ENCODE results near the gene RPS25.
"Not testable (repeated sequence)": the region's sequence is repeated elsewhere in the genome, so short reads cannot be mapped to it uniquely, and the experiment has no call there.

The RPS25 gene

GRCh38 chr11:119015054-119015611 lies 3.0 kb downstream of the RPS25 start:
- no peak for DNase-seq (ENCODE audit: low spot score)

GRCh38 chr11:119014209-119014924 lies 3.8 kb downstream of the RPS25 start:
- DNase-seq (ENCODE audit: low spot score): no peak

GRCh38 chr11:119012629-119013170 lies 5.4 kb downstream of the RPS25 start:
- no peak for DNase-seq (ENCODE audit: low spot score)

GRCh38 chr11:119011476-119012053 lies 6.6 kb downstream of the RPS25 start:
- no peak for DNase-seq (ENCODE audit: low spot score)

- DNase-seq (ENCODE audit: low spot score): no peak
Observed at GRCh38 chr11:119006656-119007055, 11.5 kb downstream of the RPS25 start.

GRCh38 chr11:119000906-119001305 lies 17.2 kb downstream of the RPS25 start:
- DNase-seq (ENCODE audit: low spot score): no peak

- DNase-seq (ENCODE audit: low spot score): no peak
Observed at GRCh38 chr11:118998822-118999221, 19.3 kb downstream of the RPS25 start.

- no peak for DNase-seq (ENCODE audit: low spot score)
Observed at GRCh38 chr11:118998388-118998717, 19.8 kb downstream of the RPS25 start.

- DNase-seq (ENCODE audit: low spot score): peak; percentile 97
Observed at GRCh38 chr11:118997627-118998387, 20.3 kb downstream of the RPS25 start, which contains the start of gene CENATAC. Gene CENATAC, plus strand, starts transcription at chr11:118998138. Its CDS starts 60 bp downstream, at chr11:118998198.

GRCh38 chr11:118996926-118997626 lies 21.1 kb downstream of the RPS25 start:
- no peak for DNase-seq (ENCODE audit: low spot score)

- not testable (repeated sequence) for DNase-seq (ENCODE audit: low spot score)
Observed at GRCh38 chr11:118991486-118992038, 26.6 kb downstream of the RPS25 start.

GRCh38 chr11:118988280-118988679 lies 29.9 kb downstream of the RPS25 start:
- DNase-seq (ENCODE audit: low spot score): no peak

- DNase-seq (ENCODE audit: low spot score): no peak
Observed at GRCh38 chr11:118984825-118985224, 33.3 kb downstream of the RPS25 start.

GRCh38 chr11:118984337-118984736 lies 33.8 kb downstream of the RPS25 start:
- DNase-seq (ENCODE audit: low spot score): not testable (repeated sequence)

- DNase-seq (ENCODE audit: low spot score): peak; percentile 46
Observed at GRCh38 chr11:118980191-118980881, 37.8 kb downstream of the RPS25 start.

GRCh38 chr11:118979434-118979833 lies 38.7 kb downstream of the RPS25 start:
- DNase-seq (ENCODE audit: low spot score): no peak

- DNase-seq (ENCODE audit: low spot score): no peak
Observed at GRCh38 chr11:118975771-118976709, 42.1 kb downstream of the RPS25 start.

GRCh38 chr11:118973985-118974384 lies 44.2 kb downstream of the RPS25 start:
- no peak for DNase-seq (ENCODE audit: low spot score)

GRCh38 chr11:118971646-118972045 lies 46.5 kb downstream of the RPS25 start, which contains the start of gene FOXR1:
Gene FOXR1, plus strand, starts transcription at chr11:118971761. Its CDS starts 171 bp downstream, at chr11:118971932.
- DNase-seq (ENCODE audit: low spot score): no peak

- not testable (repeated sequence) for DNase-seq (ENCODE audit: low spot score)
Observed at GRCh38 chr11:118969508-118969907, 48.6 kb downstream of the RPS25 start.

Data from pons (tissue), 1 donor.